Stimulated activated CD4-positive, alpha-beta T cell treated with anti-CD3 and anti-CD28 coated beads, Interleukin-1b, Interleukin-23, amount 100 ng/mL, for 48 hours (primary cell): ENCODE data around the gene SNX11.
A peak's percentile ranks its signal among the peaks of the same experiment; 100 is the strongest.
"Not testable (repeated sequence)": the region's sequence is repeated elsewhere in the genome, so short reads cannot be mapped to it uniquely, and the experiment has no call there.

Source experiments
- DNase-seq: peaks from one replicate; pipeline ENCODE4 v3.0.0-alpha.2; 2020

The SNX11 gene

DNA sequence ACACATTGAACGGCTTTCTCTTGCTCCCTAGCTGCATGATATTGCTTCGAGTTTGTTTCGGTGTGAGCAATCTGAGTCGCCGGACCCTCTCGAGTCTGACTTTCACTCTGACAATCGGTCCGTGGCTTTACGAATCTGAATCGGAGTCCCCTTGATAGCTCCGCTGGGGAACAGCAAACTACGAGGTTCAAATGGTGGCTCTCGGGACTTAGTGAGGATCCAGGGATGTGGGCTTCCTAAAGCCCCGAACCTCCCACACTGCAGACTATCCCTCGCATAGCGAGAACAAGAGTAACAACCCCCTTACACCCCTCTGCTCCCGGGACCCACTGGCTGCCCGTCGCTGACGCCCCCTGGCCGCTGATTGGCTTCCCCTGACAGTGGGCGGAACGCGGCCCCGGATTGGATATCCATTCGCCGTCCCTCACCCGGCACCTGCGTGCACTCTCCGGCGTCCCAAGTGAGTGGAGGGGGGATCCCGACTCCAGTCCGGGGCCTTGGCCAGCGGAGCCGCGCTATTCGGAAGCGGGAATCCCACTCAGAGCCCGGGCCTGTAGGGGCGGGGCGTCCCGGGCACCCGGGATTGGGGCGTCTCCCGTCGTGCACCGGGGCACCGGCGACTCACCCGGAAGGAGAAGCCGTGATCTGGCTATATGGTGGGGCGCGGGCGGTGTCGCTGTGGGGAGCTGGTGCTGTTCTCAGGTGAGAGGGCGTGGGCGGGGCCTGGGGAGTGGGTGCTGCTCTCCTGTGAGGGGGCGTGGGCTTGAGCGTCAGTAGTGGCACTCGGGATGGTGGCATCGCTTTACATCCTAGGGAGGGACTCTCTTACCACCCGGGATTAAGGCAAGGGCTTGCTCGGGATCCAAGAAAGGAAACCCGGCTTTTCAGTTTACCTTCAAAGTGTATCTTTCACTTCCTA is at the start of gene SNX11:
SNX11 (plus strand) TSS at position 630 of the 919 bp plus-strand sequence. CDS start 4,278 bp downstream, outside the sequence.
- peak; percentile 93 for DNase-seq

DNA sequence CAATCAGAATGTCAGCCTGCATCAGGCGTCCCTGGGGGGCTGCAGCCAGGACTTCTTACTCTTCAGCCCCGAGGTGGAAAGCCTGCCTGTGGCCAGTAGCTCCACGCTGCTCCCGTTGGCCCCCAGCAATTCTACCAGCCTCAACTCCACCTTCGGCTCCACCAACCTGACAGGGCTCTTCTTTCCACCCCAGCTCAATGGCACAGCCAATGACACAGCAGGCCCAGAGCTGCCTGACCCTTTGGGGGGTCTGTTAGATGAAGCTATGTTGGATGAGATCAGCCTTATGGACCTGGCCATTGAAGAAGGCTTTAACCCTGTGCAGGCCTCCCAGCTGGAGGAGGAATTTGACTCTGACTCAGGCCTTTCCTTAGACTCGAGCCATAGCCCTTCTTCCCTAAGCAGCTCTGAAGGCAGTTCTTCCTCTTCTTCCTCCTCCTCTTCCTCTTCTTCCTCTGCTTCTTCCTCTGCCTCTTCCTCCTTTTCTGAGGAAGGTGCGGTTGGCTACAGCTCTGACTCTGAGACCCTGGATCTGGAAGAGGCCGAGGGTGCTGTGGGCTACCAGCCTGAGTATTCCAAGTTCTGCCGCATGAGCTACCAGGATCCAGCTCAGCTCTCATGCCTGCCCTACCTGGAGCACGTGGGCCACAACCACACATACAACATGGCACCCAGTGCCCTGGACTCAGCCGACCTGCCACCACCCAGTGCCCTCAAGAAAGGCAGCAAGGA is 49.0 kb upstream of the SNX11 start:
- DNase-seq: no peak

DNA sequence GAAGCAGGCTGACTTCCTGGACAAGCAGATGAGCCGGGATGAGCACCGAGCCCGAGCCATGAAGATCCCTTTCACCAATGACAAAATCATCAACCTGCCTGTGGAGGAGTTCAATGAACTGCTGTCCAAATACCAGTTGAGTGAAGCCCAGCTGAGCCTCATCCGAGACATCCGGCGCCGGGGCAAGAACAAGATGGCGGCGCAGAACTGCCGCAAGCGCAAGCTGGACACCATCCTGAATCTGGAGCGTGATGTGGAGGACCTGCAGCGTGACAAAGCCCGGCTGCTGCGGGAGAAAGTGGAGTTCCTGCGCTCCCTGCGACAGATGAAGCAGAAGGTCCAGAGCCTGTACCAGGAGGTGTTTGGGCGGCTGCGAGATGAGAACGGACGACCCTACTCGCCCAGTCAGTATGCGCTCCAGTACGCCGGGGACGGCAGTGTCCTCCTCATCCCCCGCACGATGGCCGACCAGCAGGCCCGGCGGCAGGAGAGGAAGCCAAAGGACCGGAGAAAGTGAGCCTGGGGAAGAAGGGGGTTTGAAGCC is 48.4 kb upstream of the SNX11 start:
- DNase-seq: no peak

GRCh38 chr17:48060249-48060648 is 47.3 kb upstream of the SNX11 start:
- no peak for DNase-seq

DNA sequence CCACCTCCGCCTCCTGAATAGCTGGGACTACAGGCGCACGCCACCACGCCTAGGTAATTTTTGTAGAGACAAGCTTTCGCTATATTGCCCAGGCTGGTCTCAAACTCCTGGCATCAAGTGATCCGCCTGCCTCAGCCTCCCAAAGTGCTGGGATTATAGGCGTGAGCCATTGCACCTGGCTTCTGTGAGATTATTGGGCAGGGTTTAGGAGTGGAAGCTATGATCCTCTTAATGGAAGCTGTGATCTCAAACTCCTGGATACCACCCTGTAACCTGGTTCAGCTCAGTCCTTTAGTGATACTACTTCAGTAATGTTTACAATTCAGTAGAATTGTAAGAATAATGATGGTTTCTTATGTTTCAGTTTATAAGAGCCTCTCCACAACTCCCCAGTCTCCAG is 45.3 kb upstream of the SNX11 start:
- no peak for DNase-seq

DNA sequence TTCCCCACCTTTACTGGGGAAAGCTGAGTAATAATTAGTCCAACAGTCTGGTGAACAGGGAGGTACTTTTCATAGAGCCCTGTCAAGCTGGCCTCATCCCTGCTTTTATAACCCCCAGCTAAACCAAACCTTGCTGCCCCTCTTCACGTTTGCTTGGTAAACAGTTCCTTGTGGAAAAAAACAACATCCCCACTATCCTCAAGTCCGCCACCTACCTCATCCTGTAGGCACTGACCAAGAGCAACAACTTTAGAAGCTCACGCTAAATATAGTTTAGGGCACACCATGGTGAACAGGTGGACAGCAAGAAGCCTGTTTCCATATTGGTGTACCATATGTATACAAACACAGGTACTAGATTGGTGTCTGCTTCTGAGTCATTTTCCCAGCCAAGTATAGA is 42.9 kb upstream of the SNX11 start:
- no peak for DNase-seq

GRCh38 chr17:48066192-48066591 is 41.4 kb upstream of the SNX11 start:
- DNase-seq: no peak

- no peak for DNase-seq
Observed at GRCh38 chr17:48066656-48067055, 40.9 kb upstream of the SNX11 start.

DNA sequence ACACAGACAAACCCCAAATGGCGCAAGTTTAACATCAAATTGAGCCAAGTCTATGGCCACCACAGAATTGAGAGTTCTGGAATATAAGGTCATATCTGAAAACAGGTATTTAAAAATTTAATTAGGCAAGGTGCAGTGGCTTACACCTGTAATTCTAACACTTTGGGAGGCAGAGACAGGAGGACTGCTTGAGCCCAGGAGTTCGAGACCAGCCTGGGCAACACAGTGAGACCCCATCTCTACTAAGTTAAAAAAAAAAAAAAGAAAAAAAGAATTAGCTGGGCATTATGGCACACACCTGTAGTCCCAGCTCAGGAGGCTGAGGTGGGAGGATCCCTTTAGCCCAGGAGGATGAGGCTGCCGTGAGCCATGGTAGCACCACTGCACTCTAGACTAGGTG is 40.3 kb upstream of the SNX11 start:
- no peak for DNase-seq

GRCh38 chr17:48067808-48068207 is 39.8 kb upstream of the SNX11 start:
- DNase-seq: not testable (repeated sequence)

DNA sequence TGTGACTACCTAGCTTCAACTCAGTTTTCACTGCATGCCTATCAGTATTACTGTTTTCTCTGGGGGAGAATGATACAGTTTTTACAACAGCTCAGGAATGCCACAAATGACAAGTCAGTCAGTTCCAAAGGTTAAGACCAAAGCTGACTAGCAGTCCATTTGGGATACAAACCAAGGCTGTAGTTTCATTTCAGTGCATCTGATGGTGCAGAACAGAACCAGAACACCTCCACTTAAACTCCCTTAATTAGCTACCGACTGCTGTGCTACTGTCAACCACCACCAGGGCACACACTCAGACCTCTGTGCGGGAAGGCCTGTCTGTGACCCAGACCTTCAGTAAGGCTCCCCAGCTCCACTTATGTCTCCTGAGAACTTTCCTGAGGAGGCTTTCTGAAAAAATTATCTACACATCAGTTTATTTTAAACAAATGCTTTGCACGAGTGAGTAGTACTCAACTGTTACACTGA is 39.0 kb upstream of the SNX11 start:
- DNase-seq: no peak

DNA sequence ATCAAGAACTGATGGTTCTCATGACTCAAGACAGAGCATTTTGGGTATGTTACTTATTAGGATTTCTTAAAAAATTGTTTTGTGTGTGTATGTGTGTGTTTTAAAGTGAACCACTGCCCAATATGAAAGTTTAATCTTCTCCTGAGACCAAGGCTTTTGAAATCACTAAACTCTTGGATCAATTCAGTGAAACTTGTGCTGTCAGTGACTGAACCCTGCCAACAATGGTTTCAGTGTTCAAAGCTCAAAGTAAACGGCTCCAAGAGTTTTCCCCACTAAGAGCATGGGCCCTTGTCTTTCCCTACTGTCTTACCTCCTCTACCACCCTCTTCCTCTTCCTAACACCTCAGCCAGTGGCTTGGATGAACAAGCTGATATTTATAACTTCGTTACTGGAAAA is 37.4 kb upstream of the SNX11 start:
- no peak for DNase-seq

- no peak for DNase-seq
Observed at GRCh38 chr17:48071654-48072053, 35.9 kb upstream of the SNX11 start.

GRCh38 chr17:48072811-48073210 is 34.8 kb upstream of the SNX11 start:
- DNase-seq: not testable (repeated sequence)

DNA sequence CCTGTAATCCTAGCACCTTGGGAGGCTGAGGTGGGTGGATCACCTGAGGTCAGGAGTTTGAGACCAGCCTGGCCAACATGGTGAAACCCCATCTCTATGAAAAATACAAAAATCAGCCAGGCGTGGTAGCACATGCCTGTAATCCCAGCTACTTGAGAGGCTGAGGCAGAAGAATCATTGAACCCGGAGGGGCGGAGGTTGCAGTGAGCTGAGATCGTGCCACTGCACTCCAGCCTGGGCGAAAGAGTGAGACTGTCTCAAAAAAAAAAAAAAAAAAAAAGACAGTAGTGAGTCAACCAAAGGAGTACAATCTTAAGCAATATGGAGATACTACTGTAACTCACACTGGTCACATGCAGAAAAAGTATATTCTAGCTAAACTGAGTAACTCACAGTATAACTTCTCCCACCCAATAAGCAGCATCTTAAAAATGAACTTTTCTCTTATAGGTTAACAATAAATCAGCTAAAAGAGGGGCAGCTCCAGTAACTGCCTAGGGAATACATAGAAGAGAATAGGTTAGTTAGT is 33.9 kb upstream of the SNX11 start:
- not testable (repeated sequence) for DNase-seq

DNA sequence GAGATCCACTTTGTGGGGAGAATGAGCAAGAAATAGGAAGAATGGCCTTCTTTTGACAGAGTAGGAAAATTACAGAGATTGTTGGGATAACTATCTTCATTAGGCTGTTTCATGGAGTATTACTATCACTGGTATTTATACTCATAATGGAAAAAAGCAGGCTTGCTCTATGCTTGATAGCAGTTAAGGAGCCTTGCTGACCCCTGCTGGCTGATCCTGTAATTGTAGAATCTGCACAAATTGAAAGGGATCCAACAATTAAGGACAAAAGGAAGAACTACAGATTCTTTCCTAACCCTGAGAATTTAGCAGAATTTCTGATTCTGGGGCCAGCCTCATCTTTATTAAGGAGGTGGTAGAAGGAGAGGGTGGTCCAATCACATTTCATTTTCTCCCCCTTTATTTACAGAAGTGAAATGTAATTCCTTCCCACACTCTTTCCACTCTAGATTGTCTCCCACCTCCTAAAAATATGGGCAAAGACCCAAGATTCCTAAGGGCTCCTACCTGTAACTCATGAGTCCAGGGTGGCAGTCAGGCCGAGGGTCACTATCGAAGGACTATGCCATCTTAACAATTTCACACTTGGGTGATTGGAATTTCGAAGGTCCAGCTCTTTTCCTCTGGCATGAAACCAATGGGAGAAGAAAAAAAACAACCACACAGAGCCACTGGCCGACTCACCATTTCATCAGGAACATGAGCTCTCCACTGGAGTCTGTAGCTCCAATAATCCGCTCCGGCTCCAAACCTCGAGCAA is 33.1 kb upstream of the SNX11 start:
- DNase-seq: peak; percentile 56

GRCh38 chr17:48077152-48077551 is 30.4 kb upstream of the SNX11 start:
- not testable (repeated sequence) for DNase-seq

DNA sequence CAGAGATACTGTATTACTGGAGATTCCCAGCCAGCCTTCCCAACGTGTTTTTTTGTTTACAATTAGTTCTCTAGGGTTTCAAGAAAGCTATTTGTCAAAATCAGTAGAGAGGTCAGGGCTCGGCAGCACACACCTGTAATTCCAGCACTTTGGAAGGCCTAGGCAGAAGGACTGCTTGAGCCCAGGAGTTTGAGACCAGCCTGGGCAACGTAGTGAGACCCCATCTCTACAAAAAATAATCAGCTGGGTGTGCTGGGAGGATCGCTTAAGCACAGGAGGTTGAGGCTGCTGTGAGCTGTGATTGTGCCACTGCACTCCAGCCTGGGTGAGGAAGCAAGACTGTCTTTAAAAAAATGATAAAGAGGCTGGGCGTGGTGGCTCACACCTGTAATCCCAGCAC is 25.7 kb upstream of the SNX11 start:
- DNase-seq: no peak

- no peak for DNase-seq
Observed at GRCh38 chr17:48084932-48085331, 22.6 kb upstream of the SNX11 start.

GRCh38 chr17:48093341-48094045 is 14.1 kb upstream of the SNX11 start:
- DNase-seq: no peak

DNA sequence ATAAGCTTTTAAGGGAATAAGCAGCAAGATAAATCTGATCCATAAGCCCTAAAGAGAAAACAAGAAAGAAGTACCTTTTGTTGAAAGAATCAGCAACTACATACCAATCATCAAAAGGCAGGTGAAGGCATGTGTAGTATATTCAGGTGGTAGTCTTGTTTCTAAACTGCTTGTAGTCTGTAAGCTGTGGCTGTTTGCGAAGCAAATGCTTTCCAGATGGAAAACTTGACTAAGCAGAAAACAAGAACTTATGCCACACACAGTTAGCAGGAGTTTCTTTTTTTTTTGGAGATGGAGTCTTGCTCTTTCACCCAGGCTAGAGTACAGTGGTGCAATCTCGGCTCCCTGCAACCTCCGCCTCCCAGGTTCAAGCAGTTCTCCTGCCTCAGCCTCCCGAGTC is 12.0 kb upstream of the SNX11 start:
- DNase-seq: no peak

GRCh38 chr17:48100160-48100559 is 7.4 kb upstream of the SNX11 start:
- DNase-seq: no peak
